ENCODE results near the gene FICD. TPM values are rescaled to one million over a fixed set of nuclear protein-coding genes. Genes with fewer than 3 reads are reported as not detected.

The FICD gene
- total RNA-seq, 1 donor from 2014 or later = 7.1 TPM

- no peaks in the 10 kb centered on the region for H3K27me3 ChIP-seq
- H3K4me3 ChIP-seq = no peak overlapping the region
- TF ChIP-seq EZH2 (IDR thresholded peaks at IDR 0.05) (no peak), EZH2phosphoT487 (IDR thresholded peaks at IDR 0.05) (no peak)
- TF ChIP-seq, protein P1, sequence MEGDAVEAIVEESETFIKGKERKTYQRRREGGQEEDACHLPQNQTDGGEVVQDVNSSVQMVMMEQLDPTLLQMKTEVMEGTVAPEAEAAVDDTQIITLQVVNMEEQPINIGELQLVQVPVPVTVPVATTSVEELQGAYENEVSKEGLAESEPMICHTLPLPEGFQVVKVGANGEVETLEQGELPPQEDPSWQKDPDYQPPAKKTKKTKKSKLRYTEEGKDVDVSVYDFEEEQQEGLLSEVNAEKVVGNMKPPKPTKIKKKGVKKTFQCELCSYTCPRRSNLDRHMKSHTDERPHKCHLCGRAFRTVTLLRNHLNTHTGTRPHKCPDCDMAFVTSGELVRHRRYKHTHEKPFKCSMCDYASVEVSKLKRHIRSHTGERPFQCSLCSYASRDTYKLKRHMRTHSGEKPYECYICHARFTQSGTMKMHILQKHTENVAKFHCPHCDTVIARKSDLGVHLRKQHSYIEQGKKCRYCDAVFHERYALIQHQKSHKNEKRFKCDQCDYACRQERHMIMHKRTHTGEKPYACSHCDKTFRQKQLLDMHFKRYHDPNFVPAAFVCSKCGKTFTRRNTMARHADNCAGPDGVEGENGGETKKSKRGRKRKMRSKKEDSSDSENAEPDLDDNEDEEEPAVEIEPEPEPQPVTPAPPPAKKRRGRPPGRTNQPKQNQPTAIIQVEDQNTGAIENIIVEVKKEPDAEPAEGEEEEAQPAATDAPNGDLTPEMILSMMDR (IDR thresholded peaks at IDR 0.05) = no peak
- peaks cover 15% of the 10 kb centered on the region for H3K4me1 ChIP-seq
- peaks cover 3% of the 10 kb centered on the region for H3K27me3 Mint-ChIP-seq (ENCODE audit: insufficient read depth, low read depth)
- H3K36me3 Mint-ChIP-seq = peaks cover 39% of the 10 kb centered on the region
- H3F3A ChIP-seq (ENCODE audit: low read depth) = peaks cover 21% of the 10 kb centered on the region
- peaks cover 13% of the 10 kb centered on the region for H3K4me1 Mint-ChIP-seq
- no peak for DNase-seq (ENCODE audit: low spot score)
- H3K4me2 ChIP-seq = no peak overlapping the region
- H3K9me3 Mint-ChIP-seq = no peaks in the 10 kb centered on the region
- H3K9me3 ChIP-seq (ENCODE audit: low read depth) = no peaks in the 10 kb centered on the region
- H3K79me2 ChIP-seq (ENCODE audit: low read depth) = peaks cover 16% of the 10 kb centered on the region
- H3K27ac Mint-ChIP-seq = no peak overlapping the region
- no peak overlapping the region for H3K9ac ChIP-seq
- peaks cover 3% of the 10 kb centered on the region for H3K36me3 ChIP-seq
- no peak overlapping the region for H3K27ac ChIP-seq
- peaks cover 17% of the 10 kb centered on the region for H4K20me1 ChIP-seq (ENCODE audit: low read depth)
- H2AFZ ChIP-seq (replicated peaks) = no peak overlapping the region
- no peak overlapping the region for H3K4me3 Mint-ChIP-seq
These were observed 17.1 kb downstream of the FICD start for GRCh38 chr12:108531929-108532848.

DNA sequence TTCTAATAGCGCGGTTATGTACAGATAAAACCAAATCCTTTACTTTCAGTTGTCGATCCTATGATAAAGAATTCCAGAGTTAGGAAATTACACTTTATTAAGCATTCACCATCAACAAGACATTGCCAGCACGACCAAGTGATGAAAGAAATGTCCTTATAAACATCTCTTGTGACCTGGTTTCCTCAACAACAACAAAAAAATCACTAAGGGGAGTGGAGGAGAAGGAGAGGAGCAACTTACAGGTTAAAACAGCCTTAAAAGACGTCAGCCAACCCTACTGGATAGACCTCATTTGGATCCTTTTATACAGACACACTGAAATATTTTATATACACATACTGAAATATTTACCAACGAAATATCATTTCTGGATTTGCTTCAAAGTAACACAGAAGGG, 23.1 kb downstream of the FICD start:
- no peaks in the 10 kb centered on the region for H3K27me3 Mint-ChIP-seq (ENCODE audit: insufficient read depth, low read depth)
- no peaks in the 10 kb centered on the region for H3K9me3 Mint-ChIP-seq
- H3K27ac Mint-ChIP-seq = no peak overlapping the region
- no peak for TF ChIP-seq EZH2phosphoT487 (IDR thresholded peaks at IDR 0.05)
- TF ChIP-seq, protein P1 (IDR thresholded peaks at IDR 0.05) = no peak
- TF ChIP-seq EZH2 (IDR thresholded peaks at IDR 0.05) = no peak
- H3K4me1 Mint-ChIP-seq = no peaks in the 10 kb centered on the region
- H4K20me1 ChIP-seq (ENCODE audit: low read depth) = peaks cover 30% of the 10 kb centered on the region
- H2AFZ ChIP-seq (replicated peaks) = no peak overlapping the region
- peaks cover 22% of the 10 kb centered on the region for H3K36me3 Mint-ChIP-seq
- DNase-seq (ENCODE audit: low spot score) = no peak
- H3K9me3 ChIP-seq (ENCODE audit: low read depth) = no peaks in the 10 kb centered on the region
- H3K9ac ChIP-seq = no peak overlapping the region
- H3K4me1 ChIP-seq = no peaks in the 10 kb centered on the region
- no peak overlapping the region for H3K4me3 ChIP-seq
- no peaks in the 10 kb centered on the region for H3F3A ChIP-seq (ENCODE audit: low read depth)
- no peaks in the 10 kb centered on the region for H3K27me3 ChIP-seq
- H3K27ac ChIP-seq = no peak overlapping the region
- peaks cover 5% of the 10 kb centered on the region for H3K36me3 ChIP-seq
- no peak overlapping the region for H3K4me3 Mint-ChIP-seq
- H3K4me2 ChIP-seq = no peak overlapping the region
- peaks cover 50% of the 10 kb centered on the region for H3K79me2 ChIP-seq (ENCODE audit: low read depth)

GRCh38 chr12:108538616-108539195, 23.6 kb downstream of the FICD start:
- DNase-seq (ENCODE audit: low spot score) = no peak
- Mint-ChIP-seq H3K4me3 (no peak overlapping the region), H3K27ac (no peak overlapping the region), H3K27me3 (ENCODE audit: insufficient read depth, low read depth) (no peaks in the 10 kb centered on the region), H3K4me1 (no peaks in the 10 kb centered on the region), H3K36me3 (peaks cover 27% of the 10 kb centered on the region), H3K9me3 (no peaks in the 10 kb centered on the region)
- H4K20me1 ChIP-seq (ENCODE audit: low read depth) = peaks cover 36% of the 10 kb centered on the region
- H3K4me2 ChIP-seq = no peak overlapping the region
- no peaks in the 10 kb centered on the region for H3K9me3 ChIP-seq (ENCODE audit: low read depth)
- no peak overlapping the region for H3K9ac ChIP-seq
- H3K27me3 ChIP-seq = no peaks in the 10 kb centered on the region
- H2AFZ ChIP-seq (replicated peaks) = no peak overlapping the region
- peaks cover 5% of the 10 kb centered on the region for H3K36me3 ChIP-seq
- TF ChIP-seq EZH2phosphoT487 (IDR thresholded peaks at IDR 0.05) = no peak
- TF ChIP-seq, protein P1 (IDR thresholded peaks at IDR 0.05) = no peak
- no peak for TF ChIP-seq EZH2 (IDR thresholded peaks at IDR 0.05)
- no peaks in the 10 kb centered on the region for H3K4me1 ChIP-seq
- no peak overlapping the region for H3K27ac ChIP-seq
- H3F3A ChIP-seq (ENCODE audit: low read depth) = no peaks in the 10 kb centered on the region
- H3K4me3 ChIP-seq = no peak overlapping the region
- H3K79me2 ChIP-seq (ENCODE audit: low read depth) = peaks cover 56% of the 10 kb centered on the region
